Measurements from ENCODE around the gene SLC8A2. TPM values are rescaled to one million over a fixed set of nuclear protein-coding genes. Genes with fewer than 3 reads are reported as not detected.
A peak's percentile ranks its signal among the peaks of the same experiment; 100 is the strongest.

The SLC8A2 gene
- total and polyA plus RNA-seq, 2 of the 8 experiments (the other 6 are each of a cell fraction or from before 2014, with no cell fraction given) = 7.3 to 12.4 TPM

DNA sequence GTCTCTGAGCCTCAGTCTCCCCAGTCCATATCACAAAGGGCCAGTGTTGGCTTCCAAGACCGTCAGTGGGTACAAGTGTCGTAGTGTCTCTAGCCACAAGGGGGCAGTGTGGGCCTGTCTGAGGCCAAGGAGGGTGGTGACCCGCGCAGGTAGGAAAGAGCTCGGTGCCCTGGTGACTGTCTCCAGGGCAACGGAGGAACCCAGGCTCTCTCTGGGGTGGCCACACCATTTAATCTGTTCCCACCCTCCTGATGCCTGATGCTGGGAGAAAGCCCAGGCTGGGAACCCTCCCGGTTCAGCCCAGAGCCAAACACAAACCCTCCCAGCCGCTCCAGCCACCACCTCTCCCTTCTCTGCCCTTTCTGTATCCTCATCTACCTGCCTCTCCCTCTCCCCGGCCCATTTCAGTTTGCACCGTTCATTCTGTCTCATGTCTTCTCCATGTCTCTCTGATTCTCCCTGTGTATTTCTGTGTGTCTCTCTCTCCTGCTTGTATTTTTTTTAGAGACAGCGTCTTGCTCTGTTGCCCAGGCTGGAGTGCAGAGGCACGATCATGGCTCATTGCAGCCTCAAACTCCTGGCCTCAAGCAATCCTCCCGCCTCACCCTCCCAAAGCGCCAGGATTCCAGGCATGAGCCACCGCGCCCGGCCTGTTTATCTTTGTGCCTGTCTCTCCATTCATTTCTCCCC, 34.8 kb downstream of the SLC8A2 start:
- Histone ChIP-seq H3K9ac (replicated peaks in 1 of 4; ENCODE audit: extremely low read depth in 1 of 4, low read depth in 3 of 4, low read length in 3 of 4) (no peak overlapping the region), H3K79me2 (ENCODE audit: control insufficient read depth in 1 of 2, insufficient read depth in 2 of 2, low read length in 2 of 2) (no peaks in the 10 kb centered on the region), H3K36me3 (ENCODE audit: control insufficient read depth in 2 of 4, insufficient read depth in 4 of 4, low read length in 3 of 4) (no peaks in the 10 kb centered on the region), H3K23me2 (ENCODE audit: low read depth, low read length) (peaks cover 3% of the 10 kb centered on the region; the same call in 1 of the 2 replicates), H3K23ac (ENCODE audit: insufficient read length) (no peak overlapping the region), H3K14ac (ENCODE audit: insufficient read length) (no peak overlapping the region), H2AK5ac (ENCODE audit: low read depth, low read length) (no peak overlapping the region), H2BK20ac (ENCODE audit: low read length) (no peak overlapping the region), H2BK120ac (replicated peaks; ENCODE audit: low read depth, low read length) (no peak overlapping the region), H3K4me2 (ENCODE audit: insufficient read depth in 1 of 2, low read depth in 2 of 2, low read length in 2 of 2) (no peak overlapping the region), H3K56ac (replicated peaks; ENCODE audit: insufficient read length, low read depth, low read length) (no peak overlapping the region), H3K18ac (ENCODE audit: extremely low read depth, low read length) (no peak overlapping the region), H2BK5ac (ENCODE audit: low read depth, low read length) (no peak overlapping the region), H4K20me1 (replicated peaks in 1 of 2; ENCODE audit: control insufficient read depth in 1 of 2, insufficient read depth in 2 of 2, low read length in 2 of 2) (peaks cover 0 to 6% of the 10 kb centered on the region in 2 experiments), H2BK15ac (ENCODE audit: low read length) (no peak overlapping the region), H4K8ac (ENCODE audit: extremely low read depth, insufficient read depth, low read length) (no peak overlapping the region), H4K91ac (replicated peaks; ENCODE audit: insufficient read length, low read length) (no peak overlapping the region), H3K27ac (ENCODE audit: low read depth, low read length) (no peak overlapping the region), H3K79me1 (ENCODE audit: low read depth, low read length) (no peaks in the 10 kb centered on the region), H3K4me3 (ENCODE audit: extremely low read depth in 1 of 4, insufficient read depth in 2 of 4, low read depth in 3 of 4, low read length in 4 of 4) (no peak overlapping the region), H3K4ac (replicated peaks; ENCODE audit: insufficient read length, low read depth, low read length) (no peak overlapping the region), H3K4me1 (replicated peaks in 1 of 4; ENCODE audit: control insufficient read depth in 3 of 4, insufficient read depth in 4 of 4, low read length in 3 of 4) (peaks cover 0 to 4% (median 1%) of the 10 kb centered on the region in 4 experiments; a peak in 2 of 7 replicates), H3K9me3 (ENCODE audit: insufficient read depth in 2 of 2, low read depth in 1 of 2, low read length in 1 of 2) (no peaks in the 10 kb centered on the region), H2BK12ac (ENCODE audit: low read depth, low read length) (no peak overlapping the region), H2AFZ (ENCODE audit: low read length) (no peak overlapping the region), H4K5ac (ENCODE audit: insufficient read length, low read depth, low read length) (no peak overlapping the region), H3K27me3 (replicated peaks in 1 of 4; ENCODE audit: control insufficient read depth in 3 of 4, extremely low read depth in 1 of 4, insufficient read depth in 3 of 4, low read length in 3 of 4) (no peaks in the 10 kb centered on the region; a peak in 1 of 7 replicates)
- WGBS, 2 experiments (ENCODE audit: extremely low coverage in 1 of 2, insufficient coverage in 1 of 2, insufficient read length in 1 of 2, insufficient replicate concordance in 2 of 2, low coverage in 1 of 2, low lambda C conversion rate in 2 of 2, missing lambda C conversion rate in 1 of 2) = 45% methylated on average over 17 of the region's 17 CpGs; no CpG with 5 or more reads in 1 of the 2 experiments
- ChIA-PET CTCF (ENCODE audit: partially characterized antibody) (interaction anchor here (0.6 to 24.5 kb wide), 41 partner anchors 9 to 373 kb away, joined by 3 to 436 read pairs (median 5); partner anchors contain the start of genes BICRA, EHD2, KPTN and NAPA), POLR2A (ENCODE audit: partially characterized antibody) (interaction anchor here (0.6 to 1.5 kb wide), 7 partner anchors 11 to 270 kb away, joined by 3 to 9 read pairs (median 4); no protein-coding TSS in a partner anchor)
- FAIRE-seq = peak; percentile 80
- DNase-seq (ENCODE audit: low read depth in 1 of 2, low spot score in 2 of 2) = peak in 1 of 2 experiments; percentile 96
- TF ChIP-seq BACH1 (IDR thresholded peaks at IDR 0.05; ENCODE audit: low read length) (peak; percentile 17; the same call in 1 of the 2 replicates), RAD21 (IDR thresholded peaks at IDR 0.05 in 1 of 2, conservative IDR thresholded peaks at IDR 0.05 in 1 of 2; ENCODE audit: low read depth in 2 of 2, low read length in 2 of 2) (peak; percentile 96 to 98), SUZ12 (IDR thresholded peaks at IDR 0.05; ENCODE audit: low read length) (no peak), TAF1 (IDR thresholded peaks at IDR 0.05; ENCODE audit: low read depth, low read length) (no peak), YY1 (IDR thresholded peaks at IDR 0.05; ENCODE audit: low read depth, low read length) (no peak), SIN3A (conservative IDR thresholded peaks at IDR 0.05 in 1 of 2, IDR thresholded peaks at IDR 0.05 in 1 of 2; ENCODE audit: low read depth in 1 of 2, low read length in 2 of 2) (0 out of 4 replicates have a peak, but pooled peaks have one; percentile 44 to 62), KDM4A (IDR thresholded peaks at IDR 0.05; ENCODE audit: low read depth, low read length, severe bottlenecking) (no peak)
- TF ChIP-seq, protein P1, sequence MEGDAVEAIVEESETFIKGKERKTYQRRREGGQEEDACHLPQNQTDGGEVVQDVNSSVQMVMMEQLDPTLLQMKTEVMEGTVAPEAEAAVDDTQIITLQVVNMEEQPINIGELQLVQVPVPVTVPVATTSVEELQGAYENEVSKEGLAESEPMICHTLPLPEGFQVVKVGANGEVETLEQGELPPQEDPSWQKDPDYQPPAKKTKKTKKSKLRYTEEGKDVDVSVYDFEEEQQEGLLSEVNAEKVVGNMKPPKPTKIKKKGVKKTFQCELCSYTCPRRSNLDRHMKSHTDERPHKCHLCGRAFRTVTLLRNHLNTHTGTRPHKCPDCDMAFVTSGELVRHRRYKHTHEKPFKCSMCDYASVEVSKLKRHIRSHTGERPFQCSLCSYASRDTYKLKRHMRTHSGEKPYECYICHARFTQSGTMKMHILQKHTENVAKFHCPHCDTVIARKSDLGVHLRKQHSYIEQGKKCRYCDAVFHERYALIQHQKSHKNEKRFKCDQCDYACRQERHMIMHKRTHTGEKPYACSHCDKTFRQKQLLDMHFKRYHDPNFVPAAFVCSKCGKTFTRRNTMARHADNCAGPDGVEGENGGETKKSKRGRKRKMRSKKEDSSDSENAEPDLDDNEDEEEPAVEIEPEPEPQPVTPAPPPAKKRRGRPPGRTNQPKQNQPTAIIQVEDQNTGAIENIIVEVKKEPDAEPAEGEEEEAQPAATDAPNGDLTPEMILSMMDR (IDR thresholded peaks at IDR 0.05; ENCODE audit: control extremely low read depth in 1 of 3, insufficient read depth in 1 of 3, low read depth in 1 of 3, low read length in 3 of 3) = peak; percentile 93 to 95 (median 94)
